ACC112 (cell line): ENCODE results near the gene VCAM1.
A peak's percentile ranks its signal among the peaks of the same experiment; 100 is the strongest.

Source experiments
- H2AFZ ChIP-seq: fragments of 200-600 bp; sonication (generic); one replicate; pipeline ENCODE4 v1.6.0; 2017; ENCODE audit warnings: antibody characterized with exemption, low read length; ENCODE audit not compliant: unreplicated experiment
- H3K27ac ChIP-seq: fragments of 200-600 bp; sonication (generic); 2 replicates; pipeline ENCODE4 v1.5.1; 2014; ENCODE audit warnings: low read depth, mild to moderate bottlenecking, antibody characterized with exemption, low read length, moderate library complexity
- H3K27me3 ChIP-seq: fragments of 200-600 bp; sonication (generic); 2 replicates; pipeline ENCODE4 v1.6.1; 2014; ENCODE audit warnings: mild to moderate bottlenecking, antibody characterized with exemption, low read length, moderate library complexity, mixed read lengths; ENCODE audit not compliant: insufficient read depth
- H3K36me3 ChIP-seq: fragments of 200-600 bp; sonication (generic); 2 replicates; pipeline ENCODE4 v1.6.1; 2016; ENCODE audit warnings: mild to moderate bottlenecking, antibody characterized with exemption, low read length, moderate library complexity, mixed read lengths; ENCODE audit not compliant: insufficient read depth
- H3K4me1 ChIP-seq: fragments of 200-600 bp; sonication (generic); one replicate; pipeline ENCODE4 v1.6.1; 2016; ENCODE audit warnings: low read length, mixed read lengths; ENCODE audit not compliant: insufficient read depth, unreplicated experiment, control insufficient read depth
- H3K4me3 ChIP-seq: fragments of 200-600 bp; sonication (generic); 2 replicates; pipeline ENCODE4 v1.5.1; 2014; ENCODE audit warnings: mild to moderate bottlenecking, low read depth, low read length
- H3K79me2 ChIP-seq: fragments of 200-600 bp; sonication (generic); one replicate; pipeline ENCODE4 v1.6.0; 2016; ENCODE audit warnings: low read length; ENCODE audit not compliant: control insufficient read depth, unreplicated experiment, insufficient read depth

The VCAM1 gene

DNA sequence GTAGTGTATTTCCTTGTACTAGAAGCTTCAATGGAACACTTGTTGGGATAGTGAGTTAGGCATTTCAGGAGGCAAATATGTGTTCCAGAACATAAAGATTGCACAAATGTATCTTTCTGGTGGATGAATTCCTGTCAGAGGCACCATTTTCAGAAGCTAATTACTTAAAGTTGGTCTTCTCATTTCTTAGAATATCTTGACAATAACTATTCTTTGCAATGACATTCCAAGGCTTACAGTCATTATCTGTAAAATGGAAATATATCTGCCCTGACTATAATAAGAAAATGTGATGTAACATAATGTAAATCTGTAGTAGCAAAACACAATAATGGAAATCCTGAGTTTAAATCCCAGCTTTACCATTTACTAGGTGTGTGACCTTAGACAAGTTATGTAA, 2.7 kb downstream of the VCAM1 start:
- Histone ChIP-seq H3K79me2 (no peaks in the 10 kb centered on the region), H3K36me3 (peaks cover 10% of the 10 kb centered on the region; the same call in 1 of the 2 replicates), H3K4me1 (peaks cover 19% of the 10 kb centered on the region), H3K4me3 (peak overlapping the region; percentile 73), H3K27ac (peak overlapping the region; percentile 71; the same call in 1 of the 2 replicates), H3K27me3 (no peaks in the 10 kb centered on the region), H2AFZ (peak overlapping the region; percentile 28)

GRCh38 chr1:100724281-100724680, 4.7 kb downstream of the VCAM1 start:
- Histone ChIP-seq H2AFZ (no peak overlapping the region), H3K79me2 (no peaks in the 10 kb centered on the region), H3K27me3 (no peaks in the 10 kb centered on the region), H3K4me3 (no peak overlapping the region), H3K4me1 (peaks cover 10% of the 10 kb centered on the region), H3K27ac (no peak overlapping the region), H3K36me3 (peaks cover 10% of the 10 kb centered on the region; the same call in 1 of the 2 replicates)

GRCh38 chr1:100730130-100730529, 10.6 kb downstream of the VCAM1 start:
- Histone ChIP-seq H3K4me3 (no peak overlapping the region), H3K79me2 (no peaks in the 10 kb centered on the region), H3K36me3 (peaks cover 8% of the 10 kb centered on the region; the same call in 1 of the 2 replicates), H3K27ac (no peak overlapping the region), H2AFZ (no peak overlapping the region), H3K27me3 (no peaks in the 10 kb centered on the region), H3K4me1 (peaks cover 12% of the 10 kb centered on the region)

GRCh38 chr1:100731309-100731708, 11.8 kb downstream of the VCAM1 start:
- no peak overlapping the region for H3K27ac ChIP-seq
- H2AFZ ChIP-seq: no peak overlapping the region
- no peaks in the 10 kb centered on the region for H3K79me2 ChIP-seq
- H3K27me3 ChIP-seq: no peaks in the 10 kb centered on the region
- peaks cover 22% of the 10 kb centered on the region for H3K4me1 ChIP-seq
- no peak overlapping the region for H3K4me3 ChIP-seq
- 0 out of 2 replicates have a peak, but pooled peaks cover 5% of the 10 kb centered on the region for H3K36me3 ChIP-seq

DNA sequence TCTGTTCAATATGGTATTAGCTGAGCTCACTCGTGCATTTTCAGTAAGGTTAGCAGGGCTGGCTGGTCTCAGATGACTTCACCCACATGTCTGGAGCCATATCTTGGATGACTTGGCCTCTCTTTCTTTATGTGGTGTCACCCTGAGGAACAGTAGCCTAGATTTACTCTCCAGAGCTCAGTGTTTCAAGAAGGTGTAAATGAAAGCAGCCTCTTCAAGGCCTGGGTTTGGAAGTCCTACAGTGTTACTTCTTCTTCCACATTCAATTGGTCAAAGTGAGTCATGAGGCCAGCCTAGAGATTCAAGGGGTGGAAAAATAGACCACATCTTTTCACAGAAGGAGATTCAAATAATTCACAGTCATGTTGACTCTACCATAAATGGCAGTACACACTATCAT, 12.2 kb downstream of the VCAM1 start:
- Histone ChIP-seq H3K4me3 (no peak overlapping the region), H3K36me3 (0 out of 2 replicates have a peak, but pooled peaks cover 5% of the 10 kb centered on the region), H3K79me2 (no peaks in the 10 kb centered on the region), H2AFZ (no peak overlapping the region), H3K27me3 (no peaks in the 10 kb centered on the region), H3K27ac (no peak overlapping the region), H3K4me1 (peaks cover 26% of the 10 kb centered on the region)

DNA sequence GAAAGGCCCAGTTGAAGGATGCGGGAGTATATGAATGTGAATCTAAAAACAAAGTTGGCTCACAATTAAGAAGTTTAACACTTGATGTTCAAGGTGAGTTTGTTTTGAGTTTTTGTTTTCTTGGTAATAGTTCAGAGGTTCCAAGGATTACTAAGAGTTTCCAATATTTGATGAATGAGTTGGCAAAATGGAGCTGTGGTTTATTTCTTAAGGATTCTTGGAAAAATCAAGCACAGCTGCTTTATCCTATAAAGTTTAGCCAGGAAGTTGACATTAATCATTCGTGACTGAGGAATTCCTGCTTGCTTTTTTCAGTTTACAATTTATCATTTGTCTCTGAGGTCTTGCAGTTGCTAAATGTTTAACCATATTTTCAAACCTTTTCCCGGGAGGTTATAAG, 15.1 kb downstream of the VCAM1 start:
- peaks cover 33% of the 10 kb centered on the region for H3K4me1 ChIP-seq
- H3K27me3 ChIP-seq: no peaks in the 10 kb centered on the region
- H3K79me2 ChIP-seq: no peaks in the 10 kb centered on the region
- H2AFZ ChIP-seq: no peak overlapping the region
- 0 out of 2 replicates have a peak, but pooled peaks cover 5% of the 10 kb centered on the region for H3K36me3 ChIP-seq
- H3K27ac ChIP-seq: peak overlapping the region; percentile 82
- H3K4me3 ChIP-seq: peak overlapping the region; percentile 1; the same call in 1 of the 2 replicates

- Histone ChIP-seq H3K4me1 (peaks cover 33% of the 10 kb centered on the region), H3K27ac (peak overlapping the region; percentile 82), H3K27me3 (no peaks in the 10 kb centered on the region), H3K4me3 (peak overlapping the region; percentile 1; the same call in 1 of the 2 replicates), H3K36me3 (0 out of 2 replicates have a peak, but pooled peaks cover 5% of the 10 kb centered on the region), H3K79me2 (no peaks in the 10 kb centered on the region), H2AFZ (no peak overlapping the region)
Observed at GRCh38 chr1:100735244-100735643, 15.7 kb downstream of the VCAM1 start.

- Histone ChIP-seq H3K27me3 (no peaks in the 10 kb centered on the region), H3K4me3 (0 out of 2 replicates have a peak overlapping the region, but pooled peaks have one; percentile 1), H3K79me2 (no peaks in the 10 kb centered on the region), H2AFZ (peak overlapping the region; percentile 33), H3K36me3 (0 out of 2 replicates have a peak, but pooled peaks cover 2% of the 10 kb centered on the region), H3K4me1 (peaks cover 33% of the 10 kb centered on the region), H3K27ac (peak overlapping the region; percentile 82)
Observed at GRCh38 chr1:100736324-100736723, 16.8 kb downstream of the VCAM1 start.

DNA sequence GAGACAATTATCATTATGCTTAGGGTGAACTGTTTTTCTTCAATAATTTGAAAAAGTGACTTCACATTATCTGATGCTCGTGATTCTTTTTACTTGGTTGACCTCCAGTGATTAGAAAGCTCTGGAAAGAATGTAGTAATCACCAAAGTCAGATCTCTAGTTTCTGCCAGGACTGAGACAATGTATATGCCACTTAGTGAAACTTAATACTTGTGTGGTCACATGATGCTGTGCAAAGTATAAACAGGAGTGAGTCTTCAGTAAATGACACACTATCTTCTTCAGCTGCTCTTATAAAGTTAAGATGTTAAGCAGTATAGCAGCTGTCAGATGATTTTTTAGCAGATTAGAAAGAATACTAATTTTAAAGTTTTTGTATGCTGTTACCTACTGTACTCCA, 17.2 kb downstream of the VCAM1 start:
- 0 out of 2 replicates have a peak overlapping the region, but pooled peaks have one; percentile 1 for H3K4me3 ChIP-seq
- H2AFZ ChIP-seq: peak overlapping the region; percentile 33
- peaks cover 33% of the 10 kb centered on the region for H3K4me1 ChIP-seq
- H3K27me3 ChIP-seq: no peaks in the 10 kb centered on the region
- H3K36me3 ChIP-seq: no peaks in the 10 kb centered on the region
- H3K27ac ChIP-seq: peak overlapping the region; percentile 82
- H3K79me2 ChIP-seq: no peaks in the 10 kb centered on the region

- Histone ChIP-seq H3K4me1 (no peaks in the 10 kb centered on the region), H3K79me2 (no peaks in the 10 kb centered on the region), H2AFZ (no peak overlapping the region), H3K27ac (no peak overlapping the region), H3K27me3 (no peaks in the 10 kb centered on the region), H3K36me3 (no peaks in the 10 kb centered on the region), H3K4me3 (no peak overlapping the region)
Observed at GRCh38 chr1:100746542-100746932, 27.0 kb downstream of the VCAM1 start.

DNA sequence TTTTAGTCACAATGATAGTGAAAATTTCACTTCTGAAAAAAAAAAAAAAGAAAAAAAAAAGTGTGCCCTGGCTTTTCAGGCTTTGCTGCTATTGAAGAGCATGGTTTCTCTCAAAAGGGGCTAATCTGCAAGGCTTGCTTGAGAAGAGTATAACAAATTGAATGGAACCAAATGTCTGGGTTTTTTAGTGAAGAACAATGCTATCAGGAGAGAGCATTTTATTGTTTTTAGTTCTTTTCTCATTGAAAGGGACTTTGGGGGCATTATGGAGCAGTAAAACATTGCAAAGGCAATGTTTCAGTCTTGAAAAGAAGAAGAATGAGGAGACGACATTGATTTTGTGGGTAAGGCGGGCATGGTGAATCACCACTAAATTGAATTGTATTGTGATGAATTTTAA, 28.2 kb downstream of the VCAM1 start:
- H3K4me3 ChIP-seq: no peak overlapping the region
- no peaks in the 10 kb centered on the region for H3K4me1 ChIP-seq
- no peaks in the 10 kb centered on the region for H3K36me3 ChIP-seq
- H3K79me2 ChIP-seq: no peaks in the 10 kb centered on the region
- H2AFZ ChIP-seq: no peak overlapping the region
- H3K27ac ChIP-seq: no peak overlapping the region
- no peaks in the 10 kb centered on the region for H3K27me3 ChIP-seq
